ENCODE measurements around the gene SPOPL.

- no peak for TF ChIP-seq POLR2AphosphoS5 (IDR thresholded peaks at IDR 0.05; ENCODE audit: low read depth, low read length)
- no peak for TF ChIP-seq REST (IDR thresholded peaks at IDR 0.05; ENCODE audit: insufficient read depth in 1 of 2, low read depth in 2 of 2, low read length in 2 of 2)
- no peak for TF ChIP-seq TAF1 (IDR thresholded peaks at IDR 0.05; ENCODE audit: borderline replicate concordance, insufficient read depth, low read length)
- TF ChIP-seq SIN3A (IDR thresholded peaks at IDR 0.05; ENCODE audit: borderline replicate concordance, insufficient read depth, low read length) = no peak
- TF ChIP-seq FOXP2 (optimal IDR thresholded peaks at IDR 0.05; ENCODE audit: borderline replicate concordance, extremely low read depth, extremely low read length, insufficient read depth) = no peak
These were observed 30.6 kb upstream of the SPOPL start for GRCh38 chr2:138470941-138471340.
